IMR-90 (cell line): ENCODE data around the gene ID1. TPM values are rescaled to one million over a fixed set of nuclear protein-coding genes. Genes with fewer than 3 reads are reported as not detected.

ENCODE experiments used
- ATAC-seq: fragments of 200-7000 bp; cut with Tn5 transposase; 2 replicates; pipeline ENCODE4 v1.9.1; 2020; ENCODE audit warnings: low read depth, mild to moderate bottlenecking, moderate library complexity
- Bru-seq: library from RNA; stranded (reverse); fragments of 400-500 nt; gene quantifications from one replicate; lab custom pipeline; 2021; lab: Mats Ljungman, UMichigan
- BruChase-seq, 2 experiments: library from RNA; stranded (reverse); fragments of 400-500 nt; gene quantifications; one replicate each; lab custom pipeline; 2021; lab: Mats Ljungman, UMichigan
- BruUV-seq: library from RNA; stranded (reverse); fragments of 400-500 nt; replicated peaks from 2 replicates; lab custom pipeline; 2021; lab: Mats Ljungman, UMichigan
- CTCF ChIA-PET: fragments of 300-600 bp; formaldehyde crosslinking; extraction: SDS; loops from one replicate; lab custom pipeline; 2021; ENCODE audit warnings: antibody characterized with exemption; lab: Yijun Ruan, JAX
- POLR2A ChIA-PET: fragments of 300-600 bp; sonication (Branson Sonifier 250); formaldehyde crosslinking; loops from one replicate; lab custom pipeline; 2022; ENCODE audit warnings: antibody characterized with exemption; ENCODE audit not compliant: unreplicated experiment; lab: Charles Lee
- DNase-seq: peaks from one replicate; pipeline ENCODE4 v3.0.0; 2013
- H2AFZ ChIP-seq: replicated peaks from 2 replicates; pipeline ENCODE3; 2013; ENCODE audit warnings: low read length, mild to moderate bottlenecking; ENCODE audit not compliant: poor library complexity
- H2AK5ac ChIP-seq: 2 replicates; pipeline ENCODE4 v1.6.1; 2013; ENCODE audit warnings: low read depth, low read length, inconsistent platforms
- H2AK9ac ChIP-seq: replicated peaks from 2 replicates; pipeline ENCODE3; 2013; ENCODE audit warnings: mild to moderate bottlenecking, low read depth, low read length, moderate library complexity; ENCODE audit not compliant: poor library complexity
- H2BK120ac ChIP-seq: 2 replicates; pipeline ENCODE4 v1.6.1; 2013; ENCODE audit warnings: low read depth, low read length, inconsistent platforms
- H2BK15ac ChIP-seq: 3 replicates; pipeline ENCODE4 v1.6.1; 2013; ENCODE audit warnings: low read depth, low read length, inconsistent platforms
- H2BK20ac ChIP-seq: 2 replicates; pipeline ENCODE4 v1.6.1; 2013; ENCODE audit warnings: low read depth, mild to moderate bottlenecking, inconsistent platforms, low read length, moderate library complexity
- H2BK5ac ChIP-seq: 2 replicates; pipeline ENCODE4 v1.6.1; 2013; ENCODE audit warnings: mild to moderate bottlenecking, low read depth, low read length, inconsistent platforms; ENCODE audit not compliant: poor library complexity, severe bottlenecking
- H3K14ac ChIP-seq: replicated peaks from 2 replicates; pipeline ENCODE4 v1.6.1; 2013; ENCODE audit warnings: low read depth, low read length, inconsistent platforms
- H3K18ac ChIP-seq: 2 replicates; pipeline ENCODE4 v1.6.1; 2013; ENCODE audit warnings: low read depth, low read length, control low read depth
- H3K23ac ChIP-seq: 2 replicates; pipeline ENCODE4 v1.6.1; 2013; ENCODE audit warnings: low read depth, low read length, inconsistent platforms
- H3K27ac ChIP-seq: 2 replicates; pipeline ENCODE4 v1.5.1; 2013; ENCODE audit warnings: mild to moderate bottlenecking, control low read depth, low read length; ENCODE audit not compliant: insufficient read depth
- H3K27me3 ChIP-seq: 2 replicates; pipeline ENCODE4 v1.6.1; 2013; ENCODE audit warnings: low read length; ENCODE audit not compliant: control insufficient read depth, insufficient read depth
- H3K36me3 ChIP-seq: 2 replicates; pipeline ENCODE4 v1.6.1; 2013; ENCODE audit warnings: low read length, mixed read lengths; ENCODE audit not compliant: control insufficient read depth, insufficient read depth
- H3K4ac ChIP-seq: 2 replicates; pipeline ENCODE4 v1.6.1; 2013; ENCODE audit warnings: low read depth, low read length, inconsistent platforms
- H3K4me1 ChIP-seq: 2 replicates; pipeline ENCODE4 v1.6.1; 2013; ENCODE audit warnings: low read length, mixed read lengths; ENCODE audit not compliant: control insufficient read depth, insufficient read depth
- H3K4me2 ChIP-seq: 2 replicates; pipeline ENCODE4 v1.6.1; 2013; ENCODE audit warnings: low read depth, mild to moderate bottlenecking, control low read depth, low read length, moderate library complexity
- H3K4me3 ChIP-seq: 2 replicates; pipeline ENCODE4 v1.5.1; 2013; ENCODE audit warnings: low read depth, mild to moderate bottlenecking, control low read depth, low read length, moderate library complexity; ENCODE audit not compliant: insufficient read depth
- H3K56ac ChIP-seq: 2 replicates; pipeline ENCODE4 v1.6.1; 2013; ENCODE audit warnings: low read length, inconsistent platforms; ENCODE audit not compliant: insufficient read depth; ENCODE audit errors: extremely low read depth
- H3K79me1 ChIP-seq, 2 experiments: 2 replicates each; pipeline ENCODE4 v1.6.1; 2013; ENCODE audit warnings: low read length in 2 of 2, inconsistent platforms in 1 of 2, low read depth in 1 of 2
- H3K9ac ChIP-seq: 2 replicates; pipeline ENCODE4 v1.6.1; 2013; ENCODE audit warnings: low read depth, low read length, control low read depth
- H3K9me1 ChIP-seq: 2 replicates; pipeline ENCODE4 v1.6.1; 2013; ENCODE audit warnings: low read length, inconsistent platforms; ENCODE audit not compliant: insufficient read depth
- H3K9me3 ChIP-seq: 2 replicates; pipeline ENCODE4 v1.6.1; 2013; ENCODE audit warnings: low read length; ENCODE audit not compliant: control insufficient read depth, insufficient read depth
- H4K20me1 ChIP-seq: 2 replicates; pipeline ENCODE4 v1.6.1; 2013; ENCODE audit warnings: low read length, inconsistent platforms; ENCODE audit not compliant: insufficient read depth
- H4K5ac ChIP-seq: 2 replicates; pipeline ENCODE4 v1.6.1; 2013; ENCODE audit warnings: mild to moderate bottlenecking, low read depth, low read length, control low read depth
- H4K8ac ChIP-seq, 2 experiments: 2 replicates each; pipeline ENCODE4 v1.6.1; 2013; ENCODE audit warnings: low read depth in 2 of 2, low read length in 2 of 2, control low read depth in 1 of 2, inconsistent platforms in 1 of 2
- H4K91ac ChIP-seq: 2 replicates; pipeline ENCODE4 v1.6.1; 2013; ENCODE audit warnings: low read depth, low read length, inconsistent platforms; ENCODE audit not compliant: insufficient read depth
- BHLHE40 ChIP-seq: fragments of 150-350 bp; IDR thresholded peaks from 2 replicates; pipeline ENCODE4 v1.6.1; 2016; ENCODE audit warnings: mild to moderate bottlenecking, low read depth, low read length
- CEBPB ChIP-seq: IDR thresholded peaks from 2 replicates; pipeline ENCODE4 v1.6.1; 2012; ENCODE audit warnings: low read depth, low read length, improper control_type of control experiment
- CHD1 ChIP-seq: IDR thresholded peaks from 2 replicates; pipeline ENCODE4 v1.6.1; 2012; ENCODE audit warnings: low read depth, low read length, improper control_type of control experiment
- MAFK ChIP-seq: IDR thresholded peaks from 2 replicates; pipeline ENCODE4 v1.6.1; 2012; ENCODE audit warnings: low read depth, low read length, improper control_type of control experiment
- MAZ ChIP-seq: IDR thresholded peaks from 2 replicates; pipeline ENCODE4 v1.6.1; 2012; ENCODE audit warnings: low read depth, mild to moderate bottlenecking, low read length, improper control_type of control experiment, moderate library complexity, borderline replicate concordance
- MXI1 ChIP-seq: IDR thresholded peaks from 2 replicates; pipeline ENCODE4 v1.6.1; 2012; ENCODE audit warnings: low read depth, mild to moderate bottlenecking, low read length, moderate library complexity, borderline replicate concordance
- NFE2L2 ChIP-seq: fragments of 150-350 bp; IDR thresholded peaks from 2 replicates; pipeline ENCODE4 v1.6.1; 2016; ENCODE audit warnings: low read depth, mild to moderate bottlenecking, low read length
- POLR2A ChIP-seq: IDR thresholded peaks from 2 replicates; pipeline ENCODE4 v1.6.1; 2012; ENCODE audit warnings: mild to moderate bottlenecking, low read depth, low read length
- SMC3 ChIP-seq: fragments of 150-350 bp; IDR thresholded peaks from 2 replicates; pipeline ENCODE4 v1.6.1; 2016; ENCODE audit warnings: low read depth, mild to moderate bottlenecking, antibody characterized with exemption, low read length, moderate library complexity
- WGBS, 2 experiments: methylation state at CpG; one replicate each; pipeline versions ENCODE4 v1.1.5 to v1.1.7; 2013; ENCODE audit warnings: missing lambda C conversion rate in 2 of 2; ENCODE audit not compliant: insufficient read length in 1 of 2; ENCODE audit errors: extremely low coverage in 2 of 2; 5-methylcytosine and 5-hydroxymethylcytosine counted together
- dilution Hi-C: fragments of 300-500 bp; cut with HindIII; formaldehyde crosslinking; loops from one replicate; pipeline ENCODE4 v1.14.3; 2018; ENCODE audit warnings: low sequenced_read_pairs; ENCODE audit not compliant: unreplicated experiment
- in situ Hi-C: fragments of 300-500 bp; cut with MboI; formaldehyde crosslinking; loops from 3 replicates; pipeline ENCODE4 v1.14.3; 2019; ENCODE audit warnings: low sequenced_read_pairs, inconsistent platforms, mixed read lengths
- intact Hi-C: fragments of 100-400 bp; cut with micrococcal nuclease; formaldehyde crosslinking; loops from 2 replicates; pipeline ENCODE4 v1.10.0; 2022
- long read RNA-seq: library from polyadenylated mRNA; unstranded; transcript quantifications from one replicate; pipeline ENCODE4 v2.0.0, GENCODE V29; 2021; ENCODE audit not compliant: unreplicated experiment
- polyA plus RNA-seq, 3 experiments: library from polyadenylated mRNA; depleted of rRNA; stranded (reverse); fragments of >200 nt; gene quantifications; 2 replicates each; pipeline ENCODE4 v1.2.3, GENCODE V29; 2012; ENCODE audit warnings: low replicate concordance in 1 of 3
- total RNA-seq: library from RNA; depleted of rRNA; stranded (reverse); fragments of >200 nt; gene quantifications from 2 replicates; pipeline ENCODE4 v1.2.3, GENCODE V29; 2012; rRNA removed
- TF ChIP-seq, protein P1 (sequence below): fragments of 150-350 bp; IDR thresholded peaks from 2 replicates; pipeline ENCODE4 v1.6.1; 2016; ENCODE audit warnings: low read depth, mild to moderate bottlenecking, low read length, moderate library complexity, borderline replicate concordance
- TF ChIP-seq, protein P2 (sequence below): fragments of 150-350 bp; IDR thresholded peaks from 2 replicates; pipeline ENCODE4 v1.6.1; 2017; ENCODE audit warnings: mild to moderate bottlenecking, antibody characterized with exemption, low read length, low read depth

The ID1 gene, protein sequence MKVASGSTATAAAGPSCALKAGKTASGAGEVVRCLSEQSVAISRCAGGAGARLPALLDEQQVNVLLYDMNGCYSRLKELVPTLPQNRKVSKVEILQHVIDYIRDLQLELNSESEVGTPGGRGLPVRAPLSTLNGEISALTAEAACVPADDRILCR
- total RNA-seq, result 174 and 186 TPM in 2 replicates
- 148 and 156 TPM in 2 replicates for polyA plus RNA-seq (2012; rRNA removed)
- 283 and 402 TPM in 2 replicates for polyA plus RNA-seq (2012; cell fraction: cytosol; rRNA removed)
- polyA plus RNA-seq (2012; cell fraction: nucleus; rRNA removed; ENCODE audit: low replicate concordance), result 740 and 930 TPM in 2 replicates
- percentile 85 among the genes with signal in this experiment for Bru-seq, nascent RNA
- percentile 60 among the genes with signal in this experiment for BruChase-seq, experiment 1, labeled RNA remaining after a 6-hour chase
- percentile 78 among the genes with signal in this experiment for BruChase-seq, experiment 2, labeled RNA remaining after a 2-hour chase
- long read RNA-seq, transcript ID1-201 (1 exons, 1,233 nt), result minor isoform, 7 of 19 reads
- long read RNA-seq, transcript ID1-202 (2 exons, 994 nt), result major isoform, 12 of 19 reads
- long read RNA-seq, partial matches to known transcripts, result 0 of 19 reads
- long read RNA-seq, other reads (novel, unspliced or antisense), result 0 of 19 reads

DNA sequence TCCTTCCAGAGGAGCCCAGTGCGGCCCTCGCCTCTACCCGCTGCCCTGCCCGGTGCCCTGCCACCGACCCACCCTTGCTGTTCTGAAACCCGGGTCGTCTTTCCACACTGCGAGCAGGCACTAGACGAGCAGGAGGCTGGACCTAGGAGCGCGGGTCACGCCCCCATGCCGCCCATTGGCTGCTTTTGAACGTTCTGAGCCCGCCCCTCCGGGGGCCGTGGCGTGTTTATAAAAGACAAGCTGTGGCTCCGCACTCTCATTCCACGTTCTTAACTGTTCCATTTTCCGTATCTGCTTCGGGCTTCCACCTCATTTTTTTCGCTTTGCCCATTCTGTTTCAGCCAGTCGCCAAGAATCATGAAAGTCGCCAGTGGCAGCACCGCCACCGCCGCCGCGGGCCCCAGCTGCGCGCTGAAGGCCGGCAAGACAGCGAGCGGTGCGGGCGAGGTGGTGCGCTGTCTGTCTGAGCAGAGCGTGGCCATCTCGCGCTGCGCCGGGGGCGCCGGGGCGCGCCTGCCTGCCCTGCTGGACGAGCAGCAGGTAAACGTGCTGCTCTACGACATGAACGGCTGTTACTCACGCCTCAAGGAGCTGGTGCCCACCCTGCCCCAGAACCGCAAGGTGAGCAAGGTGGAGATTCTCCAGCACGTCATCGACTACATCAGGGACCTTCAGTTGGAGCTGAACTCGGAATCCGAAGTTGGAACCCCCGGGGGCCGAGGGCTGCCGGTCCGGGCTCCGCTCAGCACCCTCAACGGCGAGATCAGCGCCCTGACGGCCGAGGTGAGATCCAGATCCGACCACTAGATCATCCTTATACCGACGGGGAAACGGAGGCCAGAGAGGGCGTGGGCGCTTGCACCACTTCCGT is at the start of gene ID1:
ID1 (plus strand) TSS at position 259 of the 871 bp plus-strand sequence; CDS start at position 358, 99 bp downstream.
- Histone ChIP-seq H3K4me3 (peak within 1 kb of the TSS; percentile 66), H4K8ac (peak within 1 kb of the TSS; percentile 87 to 88; a peak in 3 of 4 replicates), H3K36me3 (peaks cover 1% of the 10 kb centered on the region; the same call in 1 of the 2 replicates), H4K91ac (peak within 1 kb of the TSS; percentile 85), H4K20me1 (peaks cover 18% of the 10 kb centered on the region), H3K9me1 (no peaks in the 10 kb centered on the region), H3K79me1 (peaks cover 0 to 17% of the 10 kb centered on the region in 2 experiments; a peak in 2 of 4 replicates), H3K9ac (peak within 1 kb of the TSS; percentile 85), H2AK9ac (peak within 1 kb of the TSS; percentile 63), H3K18ac (peak within 1 kb of the TSS; percentile 39), H3K4me2 (peak within 1 kb of the TSS; percentile 84), H3K4ac (peak within 1 kb of the TSS; percentile 87), H3K56ac (peak within 1 kb of the TSS; percentile 99), H3K14ac (peak within 1 kb of the TSS; percentile 85), H2BK15ac (peak within 1 kb of the TSS; percentile 7; the same call in 1 of the 3 replicates), H3K9me3 (no peaks in the 10 kb centered on the region), H2BK20ac (peak within 1 kb of the TSS; percentile 20; the same call in 1 of the 2 replicates), H3K4me1 (peaks cover 21% of the 10 kb centered on the region), H2BK5ac (peak within 1 kb of the TSS; percentile 59), H2AFZ (peak within 1 kb of the TSS; percentile 85), H2BK120ac (peak within 1 kb of the TSS; percentile 85), H2AK5ac (peak within 1 kb of the TSS; percentile 85), H4K5ac (peak within 1 kb of the TSS; percentile 4; the same call in 1 of the 2 replicates), H3K23ac (peak within 1 kb of the TSS; percentile 86), H3K27ac (peak within 1 kb of the TSS; percentile 87), H3K27me3 (no peaks in the 10 kb centered on the region)
- BruUV-seq, result TSS peak; percentile 99
- dilution Hi-C loops, result no loop called here
- in situ Hi-C loops, result loop anchor here (5.0 kb wide), 1 partner anchor 43 kb away; no protein-coding TSS in a partner anchor
- CTCF ChIA-PET, result interaction anchor here (1.1 to 2.5 kb wide), 5 partner anchors 32 to 45 kb away, joined by 4 to 8 read pairs (median 6); no protein-coding TSS in a partner anchor
- peak; percentile 93 for DNase-seq
- intact Hi-C loops, result loop anchor here (1.0 kb wide), 1 partner anchor 33 kb away; no protein-coding TSS in a partner anchor
- TF ChIP-seq, protein P1, sequence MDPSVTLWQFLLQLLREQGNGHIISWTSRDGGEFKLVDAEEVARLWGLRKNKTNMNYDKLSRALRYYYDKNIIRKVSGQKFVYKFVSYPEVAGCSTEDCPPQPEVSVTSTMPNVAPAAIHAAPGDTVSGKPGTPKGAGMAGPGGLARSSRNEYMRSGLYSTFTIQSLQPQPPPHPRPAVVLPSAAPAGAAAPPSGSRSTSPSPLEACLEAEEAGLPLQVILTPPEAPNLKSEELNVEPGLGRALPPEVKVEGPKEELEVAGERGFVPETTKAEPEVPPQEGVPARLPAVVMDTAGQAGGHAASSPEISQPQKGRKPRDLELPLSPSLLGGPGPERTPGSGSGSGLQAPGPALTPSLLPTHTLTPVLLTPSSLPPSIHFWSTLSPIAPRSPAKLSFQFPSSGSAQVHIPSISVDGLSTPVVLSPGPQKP, result no peak
- TF ChIP-seq CHD1 (no peak), POLR2A (peak; percentile 99), MAFK (no peak), SMC3 (no peak), MXI1 (peak; percentile 52; the same call in 1 of the 2 replicates), MAZ (peak; percentile 70; the same call in 1 of the 2 replicates), NFE2L2 (0 out of 2 replicates have a peak, but pooled peaks have one; percentile 34), BHLHE40 (no peak), CEBPB (no peak)
- TF ChIP-seq, protein P2, sequence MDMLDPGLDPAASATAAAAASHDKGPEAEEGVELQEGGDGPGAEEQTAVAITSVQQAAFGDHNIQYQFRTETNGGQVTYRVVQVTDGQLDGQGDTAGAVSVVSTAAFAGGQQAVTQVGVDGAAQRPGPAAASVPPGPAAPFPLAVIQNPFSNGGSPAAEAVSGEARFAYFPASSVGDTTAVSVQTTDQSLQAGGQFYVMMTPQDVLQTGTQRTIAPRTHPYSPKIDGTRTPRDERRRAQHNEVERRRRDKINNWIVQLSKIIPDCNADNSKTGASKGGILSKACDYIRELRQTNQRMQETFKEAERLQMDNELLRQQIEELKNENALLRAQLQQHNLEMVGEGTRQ, result peak; percentile 55
- WGBS, 2 experiments, result 0% methylated on average over 53 of the region's 74 CpGs; no CpG with 5 or more reads in 1 of the 2 experiments
- peak; percentile 84 for ATAC-seq
- POLR2A ChIA-PET, result interaction anchor here (1.4 to 1.7 kb wide), 2 partner anchors 10 to 33 kb away, joined by 6 to 8 read pairs; no protein-coding TSS in a partner anchor
